OCI-LY1 (cell line): ENCODE measurements around the gene ITSN1.

ENCODE experiments used
- CTCF ChIP-seq: fragments of 200-600 bp; sonication (generic), shearing (Covaris generic); IDR thresholded peaks from 2 replicates; pipeline ENCODE4 v1.5.1; 2017; ENCODE audit warnings: mild to moderate bottlenecking, antibody characterized with exemption, low read length, moderate library complexity, mixed read lengths
- EZH2 ChIP-seq: fragments of 200-600 bp; sonication (generic), shearing (Covaris generic); IDR thresholded peaks from 2 replicates; pipeline ENCODE4 v1.8.0; 2017; ENCODE audit warnings: borderline replicate concordance, mixed run types, mild to moderate bottlenecking, antibody characterized with exemption, low read length, moderate library complexity, mixed read lengths

- TF ChIP-seq CTCF = no peak
- TF ChIP-seq EZH2 = no peak
These were observed 266.5 kb downstream of the ITSN1 start for GRCh38 chr21:33908760-33909159.
